Activated T-cell treated with anti-CD3 and anti-CD28 coated beads, Interleukin-2, amount 50 U/mL, for 72 hours (primary cell): ENCODE measurements around the gene RUFY1. TPM values are rescaled to one million over a fixed set of nuclear protein-coding genes. Genes with fewer than 3 reads are reported as not detected.
A peak's percentile ranks its signal among the peaks of the same experiment; 100 is the strongest.

Experiments used
- ATAC-seq, 2 donors: fragments of 150-1000 bp; cut with Tn5 transposase; replicated peaks in 1 of 2; 2 replicates each; pipeline ENCODE4 v1.10.0; 2021; ENCODE audit warnings: moderate library complexity in 2 of 2, mild to moderate bottlenecking in 1 of 2
- DNase-seq, 2 donors: peaks; one replicate each; pipeline ENCODE4 v3.0.0; 2021 to 2022; ENCODE audit warnings: mixed read lengths in 1 of 2
- H3K27ac Mint-ChIP-seq: one replicate; pipeline ENCODE4 v1.8.0; 2022; ENCODE audit warnings: mild to moderate bottlenecking, moderate library complexity, mixed read lengths
- H3K27me3 Mint-ChIP-seq: one replicate; pipeline ENCODE4 v1.8.0; 2022; ENCODE audit warnings: low read depth, mixed read lengths
- H3K36me3 Mint-ChIP-seq, 2 donors: one replicate each; pipeline ENCODE4 v1.8.0; 2022; ENCODE audit warnings: mixed read lengths in 2 of 2, mild to moderate bottlenecking in 1 of 2; ENCODE audit not compliant: insufficient read depth in 2 of 2
- H3K4me1 Mint-ChIP-seq: one replicate; pipeline ENCODE4 v1.8.0; 2022; ENCODE audit warnings: low read depth, mixed read lengths
- H3K4me3 Mint-ChIP-seq, 2 donors: one replicate each; pipeline ENCODE4 v1.8.0; 2022; ENCODE audit warnings: mild to moderate bottlenecking in 2 of 2, mixed read lengths in 2 of 2, moderate library complexity in 2 of 2
- H3K9me3 Mint-ChIP-seq, 2 donors: one replicate each; pipeline ENCODE4 v1.8.0; 2022; ENCODE audit warnings: mixed read lengths in 2 of 2
- total RNA-seq, 2 donors: library from RNA; stranded (reverse); gene quantifications; one replicate each; pipeline ENCODE4 v1.2.3, GENCODE V29; 2022

RUFY1 gene
- total RNA-seq, 2 donors from 2014 or later, result 32.0 to 37.9 TPM

GRCh38 chr5:179612577-179613459 lies 62.5 kb downstream of the RUFY1 start:
- no peaks in the 10 kb centered on the region for H3K9me3 Mint-ChIP-seq
- H3K27ac Mint-ChIP-seq, result peak overlapping the region; percentile 59
- H3K36me3 Mint-ChIP-seq, result peaks cover 20 to 59% of the 10 kb centered on the region in 2 donors
- H3K27me3 Mint-ChIP-seq, result no peaks in the 10 kb centered on the region
- ATAC-seq, result peak in 1 of 2 donors; percentile 1
- H3K4me3 Mint-ChIP-seq, result peak overlapping the region in 1 of 2 donors; percentile 17
- DNase-seq, result no peak
- H3K4me1 Mint-ChIP-seq, result peaks cover 85% of the 10 kb centered on the region

- no peaks in the 10 kb centered on the region for H3K9me3 Mint-ChIP-seq
- H3K27ac Mint-ChIP-seq, result peak overlapping the region; percentile 59
- H3K4me1 Mint-ChIP-seq, result peaks cover 87% of the 10 kb centered on the region
- no peak overlapping the region for H3K4me3 Mint-ChIP-seq
- DNase-seq, result peak in 1 of 2 donors; percentile 41
- peak in 1 of 2 donors; percentile 1 for ATAC-seq
- H3K27me3 Mint-ChIP-seq, result no peaks in the 10 kb centered on the region
- H3K36me3 Mint-ChIP-seq, result peaks cover 24 to 66% of the 10 kb centered on the region in 2 donors
Observed at GRCh38 chr5:179613460-179614071, 63.2 kb downstream of the RUFY1 start.

GRCh38 chr5:179614745-179615144 lies 64.4 kb downstream of the RUFY1 start:
- ATAC-seq, result no peak
- Mint-ChIP-seq H3K27me3 (no peaks in the 10 kb centered on the region), H3K4me3 (no peak overlapping the region), H3K9me3 (no peaks in the 10 kb centered on the region), H3K4me1 (peaks cover 87% of the 10 kb centered on the region), H3K36me3 (peaks cover 24 to 72% of the 10 kb centered on the region in 2 donors), H3K27ac (peak overlapping the region; percentile 74)
- DNase-seq, result no peak

- Mint-ChIP-seq H3K4me3 (no peak overlapping the region), H3K27ac (peak overlapping the region; percentile 88), H3K36me3 (peaks cover 25 to 73% of the 10 kb centered on the region in 2 donors), H3K27me3 (no peaks in the 10 kb centered on the region), H3K9me3 (no peaks in the 10 kb centered on the region), H3K4me1 (peaks cover 87% of the 10 kb centered on the region)
- DNase-seq (no peak), ATAC-seq (no peak)
Observed at GRCh38 chr5:179615203-179615602, 64.8 kb downstream of the RUFY1 start.

DNA sequence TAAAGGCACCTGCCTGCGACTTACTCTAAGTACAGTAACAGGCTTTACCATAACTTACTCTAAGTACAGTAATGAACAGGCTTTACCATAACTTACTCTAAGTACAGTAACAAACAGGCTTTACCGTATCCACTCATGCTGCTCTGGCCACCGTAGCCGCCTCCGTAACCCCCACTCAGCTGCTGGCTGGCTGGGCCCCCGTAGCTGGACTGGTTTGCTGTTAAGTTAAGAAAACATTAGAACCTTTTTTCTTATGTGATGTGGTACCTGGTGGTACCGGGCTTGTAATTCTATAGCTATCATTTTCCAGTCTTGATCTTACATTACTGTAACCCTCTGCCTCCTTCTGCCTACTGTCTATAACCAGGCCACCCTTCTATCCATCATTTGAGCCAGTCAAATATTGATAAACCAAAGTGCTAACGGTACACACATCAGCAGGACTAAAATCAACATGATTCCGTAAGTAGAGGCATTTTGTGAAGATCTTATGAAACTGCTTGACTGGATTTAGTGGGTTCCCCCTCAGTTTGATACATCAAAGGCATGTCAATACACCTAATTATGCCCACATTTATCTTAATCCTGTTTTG lies 65.7 kb downstream of the RUFY1 start:
- DNase-seq (no peak), ATAC-seq (no peak)
- peak overlapping the region in 1 of 2 donors; percentile 19 for H3K4me3 Mint-ChIP-seq
- H3K4me1 Mint-ChIP-seq, result peaks cover 90% of the 10 kb centered on the region
- H3K27me3 Mint-ChIP-seq, result no peaks in the 10 kb centered on the region
- H3K36me3 Mint-ChIP-seq, result peaks cover 32 to 82% of the 10 kb centered on the region in 2 donors
- no peaks in the 10 kb centered on the region for H3K9me3 Mint-ChIP-seq
- H3K27ac Mint-ChIP-seq, result peak overlapping the region; percentile 88

- H3K4me1 Mint-ChIP-seq, result peaks cover 89% of the 10 kb centered on the region
Observed at GRCh38 chr5:179617930-179618329, 67.6 kb downstream of the RUFY1 start.

GRCh38 chr5:179618923-179619554 lies 68.7 kb downstream of the RUFY1 start:
- no peak for ATAC-seq
- H3K36me3 Mint-ChIP-seq, result peaks cover 44 to 84% of the 10 kb centered on the region in 2 donors
- peak overlapping the region; percentile 100 for H3K27ac Mint-ChIP-seq
- H3K27me3 Mint-ChIP-seq, result no peaks in the 10 kb centered on the region
- peak overlapping the region; percentile 94 to 97 for H3K4me3 Mint-ChIP-seq
- no peak for DNase-seq
- peaks cover 82% of the 10 kb centered on the region for H3K4me1 Mint-ChIP-seq
- no peaks in the 10 kb centered on the region for H3K9me3 Mint-ChIP-seq

More at GRCh38 chr5:179617930-179618329, 67.6 kb downstream of the RUFY1 start:
- Mint-ChIP-seq H3K9me3 (no peaks in the 10 kb centered on the region), H3K36me3 (peaks cover 41 to 90% of the 10 kb centered on the region in 2 donors), H3K27me3 (no peaks in the 10 kb centered on the region), H3K27ac (peak overlapping the region; percentile 100), H3K4me3 (peak overlapping the region; percentile 4 to 94)
- ATAC-seq, result no peak
- DNase-seq, result no peak

DNA sequence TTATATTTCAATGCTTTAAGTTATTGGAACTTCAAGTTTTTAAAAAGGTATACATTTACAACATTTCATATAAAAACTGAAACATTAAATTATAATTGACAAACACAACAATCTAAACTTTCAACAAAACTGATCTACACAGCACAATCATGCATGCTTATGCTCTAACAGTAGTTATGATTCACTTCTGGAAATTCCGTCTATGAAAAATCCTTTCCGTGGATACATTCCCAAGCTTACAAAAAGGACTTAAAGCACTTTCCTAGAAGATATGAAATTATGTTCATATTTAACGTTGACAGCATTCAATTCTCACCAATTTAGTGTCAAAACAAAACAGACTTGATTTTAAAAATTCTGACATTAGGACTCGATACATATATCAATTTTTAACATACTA lies 69.4 kb downstream of the RUFY1 start:
- DNase-seq, result no peak
- Mint-ChIP-seq H3K27ac (peak overlapping the region; percentile 100), H3K4me1 (peaks cover 83% of the 10 kb centered on the region), H3K9me3 (no peaks in the 10 kb centered on the region), H3K36me3 (peaks cover 45 to 77% of the 10 kb centered on the region in 2 donors), H3K4me3 (peak overlapping the region; percentile 97 to 100), H3K27me3 (no peaks in the 10 kb centered on the region)
- ATAC-seq, result no peak

DNA sequence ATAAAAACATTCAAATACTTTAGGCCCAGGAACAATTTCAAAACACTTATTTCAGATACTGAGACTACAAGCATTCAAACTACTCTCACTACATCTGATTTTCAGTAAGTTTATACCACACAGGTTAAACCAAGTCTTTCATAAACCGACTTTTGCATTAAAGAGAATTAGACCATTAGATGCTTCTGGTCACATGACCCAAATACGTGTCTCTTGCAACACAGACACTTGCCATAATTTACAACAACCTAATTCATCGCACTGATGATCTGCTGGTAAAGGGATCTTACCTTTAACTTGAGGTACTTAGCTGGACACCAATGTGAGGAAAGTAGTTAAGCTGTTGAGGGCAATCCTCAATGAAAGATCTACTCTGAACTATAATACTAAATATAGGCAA lies 69.9 kb downstream of the RUFY1 start:
- Mint-ChIP-seq H3K4me3 (peak overlapping the region; percentile 97 to 100), H3K9me3 (no peaks in the 10 kb centered on the region), H3K36me3 (peaks cover 45 to 73% of the 10 kb centered on the region in 2 donors), H3K4me1 (peaks cover 86% of the 10 kb centered on the region), H3K27ac (peak overlapping the region; percentile 100), H3K27me3 (no peaks in the 10 kb centered on the region)
- DNase-seq (no peak), ATAC-seq (no peak)

GRCh38 chr5:179620703-179621350 lies 70.5 kb downstream of the RUFY1 start:
- peaks cover 82% of the 10 kb centered on the region for H3K4me1 Mint-ChIP-seq
- ATAC-seq, result no peak
- H3K36me3 Mint-ChIP-seq, result peaks cover 45 to 70% of the 10 kb centered on the region in 2 donors
- peak overlapping the region; percentile 97 to 100 for H3K4me3 Mint-ChIP-seq
- no peak for DNase-seq
- no peaks in the 10 kb centered on the region for H3K27me3 Mint-ChIP-seq
- peak overlapping the region; percentile 100 for H3K27ac Mint-ChIP-seq
- H3K9me3 Mint-ChIP-seq, result no peaks in the 10 kb centered on the region

- H3K4me1 Mint-ChIP-seq, result peaks cover 73% of the 10 kb centered on the region
- peaks cover 41 to 62% of the 10 kb centered on the region in 2 donors for H3K36me3 Mint-ChIP-seq
- H3K27me3 Mint-ChIP-seq, result no peaks in the 10 kb centered on the region
- DNase-seq, result no peak
- no peak for ATAC-seq
- peak overlapping the region; percentile 100 for H3K27ac Mint-ChIP-seq
- peak overlapping the region; percentile 97 to 100 for H3K4me3 Mint-ChIP-seq
- no peaks in the 10 kb centered on the region for H3K9me3 Mint-ChIP-seq
Observed at GRCh38 chr5:179621551-179622214, 71.3 kb downstream of the RUFY1 start.
